NCI-H2029 treated with DMSO at 0.1 percent for 48 hours (cell line): ENCODE results near the gene NAV2.

Experiments
- DNase-seq: peaks from one replicate; lab custom pipeline; 2025; lab: John Stamatoyannopoulos, UW

NAV2 gene

GRCh38 chr11:19929655-19930054, 217.0 kb downstream of the NAV2 start:
- DNase-seq = no peak

GRCh38 chr11:19931141-19931770, 218.6 kb downstream of the NAV2 start:
- DNase-seq = no peak

- DNase-seq = no peak
Measured at GRCh38 chr11:19931771-19932369, 219.2 kb downstream of the NAV2 start.

GRCh38 chr11:19933132-19933735, 220.6 kb downstream of the NAV2 start:
- no peak for DNase-seq

- DNase-seq = no peak
Measured at GRCh38 chr11:19933801-19934488, 221.3 kb downstream of the NAV2 start.

GRCh38 chr11:19934828-19935259, 222.2 kb downstream of the NAV2 start:
- no peak for DNase-seq

GRCh38 chr11:19935507-19935906, 222.9 kb downstream of the NAV2 start:
- peak; percentile 72 for DNase-seq

GRCh38 chr11:19936461-19936860, 223.8 kb downstream of the NAV2 start:
- no peak for DNase-seq

- no peak for DNase-seq
Measured at GRCh38 chr11:19938169-19938856, 225.7 kb downstream of the NAV2 start.

GRCh38 chr11:19938866-19939265, 226.2 kb downstream of the NAV2 start:
- DNase-seq = peak; percentile 44

GRCh38 chr11:19939415-19939929, 226.8 kb downstream of the NAV2 start:
- DNase-seq = no peak

GRCh38 chr11:19940831-19941230, 228.2 kb downstream of the NAV2 start:
- no peak for DNase-seq

GRCh38 chr11:19946681-19947080, 234.0 kb downstream of the NAV2 start:
- DNase-seq = no peak

- DNase-seq = no peak
Measured at GRCh38 chr11:19947537-19948114, 235.0 kb downstream of the NAV2 start.

GRCh38 chr11:19949606-19950005, 237.0 kb downstream of the NAV2 start:
- DNase-seq = no peak

- DNase-seq = peak; percentile 77
Measured at GRCh38 chr11:19951558-19952115, 239.0 kb downstream of the NAV2 start.

GRCh38 chr11:19952116-19952605, 239.5 kb downstream of the NAV2 start:
- peak; percentile 33 for DNase-seq

GRCh38 chr11:19952911-19953310, 240.3 kb downstream of the NAV2 start:
- DNase-seq = no peak

GRCh38 chr11:19953336-19953735, 240.7 kb downstream of the NAV2 start:
- no peak for DNase-seq

GRCh38 chr11:19953909-19954308, 241.3 kb downstream of the NAV2 start:
- peak; percentile 82 for DNase-seq

- DNase-seq = no peak
Measured at GRCh38 chr11:19954899-19955298, 242.3 kb downstream of the NAV2 start.
